Breast epithelium (tissue), 3 donors: ENCODE data around the gene COL25A1.

Source experiments
- POLR2AphosphoS5 ChIP-seq, 3 donors: sonication (generic); formaldehyde crosslinking; IDR thresholded peaks; one replicate each; pipeline ENCODE4 v1.6.1; 2017; ENCODE audit warnings: antibody characterized with exemption in 3 of 3
- TF ChIP-seq, protein P1 (sequence below), 3 donors: fragments of 450-650 bp; IDR thresholded peaks; one replicate each; pipeline ENCODE4 v1.5.1; 2016 to 2017; ENCODE audit warnings: antibody characterized with exemption in 3 of 3, mild to moderate bottlenecking in 3 of 3, moderate library complexity in 3 of 3

DNA sequence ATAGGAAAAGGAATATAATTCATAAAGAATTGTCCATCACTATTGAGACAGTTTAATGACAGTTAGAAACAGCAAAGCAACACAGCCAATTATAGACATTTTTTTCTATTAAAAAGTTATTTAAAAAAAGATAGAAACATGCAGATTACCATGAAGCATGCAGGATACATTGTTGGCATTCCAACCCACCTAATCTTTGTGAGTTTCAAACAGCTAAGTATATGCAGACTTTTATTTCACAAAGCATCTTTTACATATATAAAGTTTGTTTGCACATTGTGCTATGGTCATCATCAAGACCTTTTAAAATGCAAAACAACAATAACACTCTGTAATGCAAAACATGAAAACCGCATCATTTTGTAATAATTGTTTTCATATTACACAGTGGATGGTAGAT, 413.7 kb downstream of the COL25A1 start:
- TF ChIP-seq, protein P1, sequence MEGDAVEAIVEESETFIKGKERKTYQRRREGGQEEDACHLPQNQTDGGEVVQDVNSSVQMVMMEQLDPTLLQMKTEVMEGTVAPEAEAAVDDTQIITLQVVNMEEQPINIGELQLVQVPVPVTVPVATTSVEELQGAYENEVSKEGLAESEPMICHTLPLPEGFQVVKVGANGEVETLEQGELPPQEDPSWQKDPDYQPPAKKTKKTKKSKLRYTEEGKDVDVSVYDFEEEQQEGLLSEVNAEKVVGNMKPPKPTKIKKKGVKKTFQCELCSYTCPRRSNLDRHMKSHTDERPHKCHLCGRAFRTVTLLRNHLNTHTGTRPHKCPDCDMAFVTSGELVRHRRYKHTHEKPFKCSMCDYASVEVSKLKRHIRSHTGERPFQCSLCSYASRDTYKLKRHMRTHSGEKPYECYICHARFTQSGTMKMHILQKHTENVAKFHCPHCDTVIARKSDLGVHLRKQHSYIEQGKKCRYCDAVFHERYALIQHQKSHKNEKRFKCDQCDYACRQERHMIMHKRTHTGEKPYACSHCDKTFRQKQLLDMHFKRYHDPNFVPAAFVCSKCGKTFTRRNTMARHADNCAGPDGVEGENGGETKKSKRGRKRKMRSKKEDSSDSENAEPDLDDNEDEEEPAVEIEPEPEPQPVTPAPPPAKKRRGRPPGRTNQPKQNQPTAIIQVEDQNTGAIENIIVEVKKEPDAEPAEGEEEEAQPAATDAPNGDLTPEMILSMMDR (IDR thresholded peaks at IDR 0.05), result no peak
- TF ChIP-seq POLR2AphosphoS5 (IDR thresholded peaks at IDR 0.05), result no peak
